GM13977 (cell line): ENCODE data around the gene TMC1.

ENCODE experiments used
- DNase-seq: peaks from one replicate; pipeline ENCODE4 v3.0.0; 2012; ENCODE audit warnings: low spot score
- in situ Hi-C: fragments of 300-500 bp; cut with MboI; formaldehyde crosslinking; loops from one replicate; pipeline ENCODE4 v1.12.0; 2022; ENCODE audit warnings: low sequenced_read_pairs, low pct_unique_long_range_greater_than_20kb, mixed read lengths, inconsistent platforms; ENCODE audit not compliant: unreplicated experiment
- TF ChIP-seq, protein P1 (sequence below): IDR thresholded peaks from 2 replicates; pipeline ENCODE4 v1.5.1; 2012; ENCODE audit warnings: mild to moderate bottlenecking, control low read depth; ENCODE audit not compliant: insufficient read depth; ENCODE audit errors: extremely low read depth, missing control alignments

Gene TMC1

DNA sequence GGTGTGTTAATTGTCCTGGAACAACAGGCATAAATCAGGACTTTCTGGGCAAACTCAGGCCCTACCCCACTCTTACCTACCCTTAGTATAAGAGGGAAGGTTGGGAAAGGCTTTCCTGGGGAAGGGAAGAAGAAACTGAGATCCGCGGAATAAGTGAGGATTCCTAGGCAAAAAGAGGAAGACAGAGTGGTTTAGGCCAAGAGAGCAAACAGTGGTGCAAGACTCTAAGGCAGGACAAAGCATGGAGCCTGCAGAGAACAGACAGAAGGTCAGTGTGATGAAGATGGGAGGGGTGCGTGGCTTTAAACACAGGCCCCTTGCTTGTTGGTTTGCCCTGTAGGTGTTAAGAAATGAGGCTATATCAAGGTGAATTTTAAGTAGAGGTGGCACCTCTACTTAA is 69.4 kb downstream of the TMC1 start:
- TF ChIP-seq, protein P1, sequence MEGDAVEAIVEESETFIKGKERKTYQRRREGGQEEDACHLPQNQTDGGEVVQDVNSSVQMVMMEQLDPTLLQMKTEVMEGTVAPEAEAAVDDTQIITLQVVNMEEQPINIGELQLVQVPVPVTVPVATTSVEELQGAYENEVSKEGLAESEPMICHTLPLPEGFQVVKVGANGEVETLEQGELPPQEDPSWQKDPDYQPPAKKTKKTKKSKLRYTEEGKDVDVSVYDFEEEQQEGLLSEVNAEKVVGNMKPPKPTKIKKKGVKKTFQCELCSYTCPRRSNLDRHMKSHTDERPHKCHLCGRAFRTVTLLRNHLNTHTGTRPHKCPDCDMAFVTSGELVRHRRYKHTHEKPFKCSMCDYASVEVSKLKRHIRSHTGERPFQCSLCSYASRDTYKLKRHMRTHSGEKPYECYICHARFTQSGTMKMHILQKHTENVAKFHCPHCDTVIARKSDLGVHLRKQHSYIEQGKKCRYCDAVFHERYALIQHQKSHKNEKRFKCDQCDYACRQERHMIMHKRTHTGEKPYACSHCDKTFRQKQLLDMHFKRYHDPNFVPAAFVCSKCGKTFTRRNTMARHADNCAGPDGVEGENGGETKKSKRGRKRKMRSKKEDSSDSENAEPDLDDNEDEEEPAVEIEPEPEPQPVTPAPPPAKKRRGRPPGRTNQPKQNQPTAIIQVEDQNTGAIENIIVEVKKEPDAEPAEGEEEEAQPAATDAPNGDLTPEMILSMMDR: no peak
- no peak for DNase-seq
- in situ Hi-C loops: loop anchor here (10.0 to 25.0 kb wide), 2 partner anchors 306 to 554 kb away; no protein-coding TSS in a partner anchor

DNA sequence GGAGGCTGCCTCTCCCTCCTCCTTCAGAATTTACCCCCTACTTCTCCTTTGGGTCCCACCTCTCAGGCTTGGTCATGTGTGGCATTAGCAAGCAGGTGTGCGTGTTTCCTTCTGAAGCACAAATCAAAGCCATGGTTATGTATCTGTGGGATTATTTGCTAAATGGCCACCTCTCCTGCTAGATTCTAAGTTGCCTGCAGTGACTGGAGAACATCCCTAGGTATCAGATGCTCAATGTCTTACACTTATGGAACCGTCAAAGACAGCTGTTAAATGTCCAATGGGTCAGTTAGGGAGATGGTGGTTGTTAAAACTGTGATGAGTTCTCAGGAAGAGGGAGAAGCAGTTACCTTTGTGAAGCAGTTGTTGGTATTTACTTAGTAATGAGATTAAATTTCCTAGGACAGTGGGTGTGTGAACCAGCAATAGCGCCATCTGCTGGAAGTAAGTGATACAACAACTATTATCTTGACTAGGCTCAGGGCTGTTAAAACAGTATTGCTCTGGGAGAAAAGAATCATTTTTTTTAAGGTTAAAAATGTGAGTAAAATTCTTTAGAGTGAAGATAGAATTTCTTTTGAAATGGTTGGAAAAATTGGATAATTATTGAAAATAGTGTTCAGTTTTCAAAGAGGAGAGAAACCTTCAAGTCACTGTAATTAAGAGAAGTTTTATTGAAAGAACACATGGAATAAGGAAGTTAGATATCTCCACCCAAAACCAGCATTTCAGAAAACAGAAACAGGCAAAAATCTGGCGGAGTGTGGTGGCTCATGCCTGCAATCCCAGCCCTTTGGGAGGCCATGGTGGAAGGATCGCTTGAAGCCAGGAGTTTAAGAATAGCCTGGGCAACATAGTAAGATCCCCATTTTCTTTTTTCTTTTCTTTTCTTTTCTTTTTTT is 71.3 kb downstream of the TMC1 start:
- in situ Hi-C loops: loop anchor here (10.0 to 25.0 kb wide), 2 partner anchors 308 to 555 kb away; no protein-coding TSS in a partner anchor
- TF ChIP-seq, protein P1: peak; percentile 73
- peak; percentile 46 for DNase-seq

DNA sequence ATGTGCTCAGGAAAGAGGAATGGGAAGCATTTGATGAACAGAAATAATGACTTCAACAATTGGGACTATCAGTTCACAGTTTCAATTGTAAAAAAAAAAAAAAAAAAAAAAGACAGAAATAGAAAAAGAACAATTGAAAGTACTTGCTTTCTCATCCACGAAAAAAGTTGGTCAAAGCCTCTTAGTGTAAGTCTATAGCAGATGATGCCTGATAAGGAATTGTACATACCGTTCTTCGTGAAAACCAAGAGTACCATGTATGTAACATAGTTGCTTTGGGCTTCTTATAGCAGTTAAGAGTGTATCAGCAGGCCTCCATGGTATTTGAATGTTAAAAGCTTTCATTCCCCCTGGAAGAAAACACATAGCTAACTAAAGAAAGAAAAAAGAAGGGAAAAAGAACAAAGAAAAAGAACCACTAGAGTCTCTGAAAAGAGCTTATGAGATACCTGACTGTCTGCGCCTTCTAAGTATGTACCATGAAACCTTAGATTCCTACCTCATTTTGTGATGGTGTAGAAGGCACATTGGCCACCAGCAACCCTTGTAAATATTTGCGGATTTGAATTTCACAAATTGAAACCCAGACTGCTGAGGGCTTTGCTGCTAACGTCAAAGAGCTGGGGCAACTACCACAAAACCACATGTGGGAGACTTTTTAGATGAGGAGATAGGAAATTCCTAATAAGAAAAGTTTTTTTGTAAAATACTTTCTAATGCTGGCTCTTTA is 75.2 kb downstream of the TMC1 start:
- TF ChIP-seq, protein P1: no peak
- in situ Hi-C loops: loop anchor here (10.0 to 25.0 kb wide), 2 partner anchors 312 to 559 kb away; no protein-coding TSS in a partner anchor
- DNase-seq: no peak

DNA sequence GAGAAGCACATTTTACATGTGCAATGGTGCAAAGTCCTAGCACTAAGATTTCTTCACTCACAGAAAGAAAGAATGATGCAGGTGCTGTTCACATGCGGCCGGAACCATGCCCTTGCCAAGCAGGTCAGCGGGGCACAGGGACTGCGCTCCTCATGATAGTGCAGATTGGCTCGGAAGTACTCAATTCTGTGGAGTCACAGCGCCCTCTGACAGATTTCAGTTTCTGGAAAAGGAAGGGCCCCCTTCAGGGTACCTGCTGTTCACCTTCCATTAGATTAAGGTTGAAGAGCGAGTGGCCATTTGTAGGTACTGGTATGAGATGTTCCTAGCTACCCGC is 75.7 kb downstream of the TMC1 start:
- in situ Hi-C loops: loop anchor here (10.0 to 25.0 kb wide), 2 partner anchors 312 to 560 kb away; no protein-coding TSS in a partner anchor
- TF ChIP-seq, protein P1: no peak
- no peak for DNase-seq

DNA sequence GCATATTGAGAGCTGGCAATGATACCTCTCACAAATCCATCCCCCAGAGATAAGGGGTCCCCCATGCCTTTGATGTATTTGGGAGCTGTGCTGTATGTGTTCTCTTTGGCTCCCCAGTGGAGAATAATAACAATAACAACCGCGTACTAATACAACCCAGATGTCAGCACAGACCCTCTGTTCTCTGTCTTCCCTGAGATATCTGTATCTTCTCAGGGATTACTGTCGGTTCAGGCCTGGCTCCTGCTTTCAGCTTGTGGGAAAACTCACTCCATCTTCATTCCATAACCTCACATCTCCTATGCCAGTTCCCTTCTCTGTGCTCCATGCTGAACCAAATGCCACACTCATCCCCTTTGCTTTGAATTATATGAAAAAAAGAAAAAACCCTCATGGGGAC is 76.2 kb downstream of the TMC1 start:
- in situ Hi-C loops: loop anchor here (10.0 to 25.0 kb wide), 2 partner anchors 313 to 560 kb away; no protein-coding TSS in a partner anchor
- TF ChIP-seq, protein P1: no peak
- DNase-seq: no peak

DNA sequence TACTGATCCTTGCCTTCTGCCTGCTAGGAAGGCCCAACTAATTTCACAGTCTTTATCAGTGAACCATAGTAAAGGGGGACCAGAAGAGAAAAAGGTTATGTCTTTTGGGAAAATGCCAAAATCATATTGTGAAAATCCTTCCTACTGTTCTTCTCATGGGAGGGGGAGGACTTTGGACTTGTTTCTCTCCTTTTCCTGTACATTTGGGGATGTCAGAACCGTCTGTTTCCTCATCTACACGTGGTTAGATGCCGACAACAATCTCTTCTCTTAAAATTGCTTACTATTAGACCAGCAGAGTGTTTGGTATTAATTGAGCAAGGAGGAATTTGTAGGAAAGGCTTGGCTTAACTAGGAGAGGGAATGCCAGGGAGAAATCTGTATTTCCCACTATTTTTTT is 77.2 kb downstream of the TMC1 start:
- DNase-seq: no peak
- TF ChIP-seq, protein P1: no peak
- in situ Hi-C loops: loop anchor here (10.0 to 25.0 kb wide), 2 partner anchors 314 to 561 kb away; no protein-coding TSS in a partner anchor
